HG02943 (cell line): ENCODE measurements around the gene MIS18A.
"Not testable (repeated sequence)": the region's sequence is repeated elsewhere in the genome, so short reads cannot be mapped to it uniquely, and the experiment has no call there.

Experiments used
- ATAC-seq: cut with Tn5 transposase; IDR thresholded peaks from one replicate; pipeline ENCODE4 v1.9.1; 2021; ENCODE audit warnings: mild to moderate bottlenecking, low read depth, moderate library complexity; ENCODE audit not compliant: unreplicated experiment

The MIS18A gene

GRCh38 chr21:32306021-32306780 is 27.4 kb upstream of the MIS18A start:
- no peak for ATAC-seq

GRCh38 chr21:32304998-32305397 is 26.1 kb upstream of the MIS18A start:
- ATAC-seq, result no peak

DNA sequence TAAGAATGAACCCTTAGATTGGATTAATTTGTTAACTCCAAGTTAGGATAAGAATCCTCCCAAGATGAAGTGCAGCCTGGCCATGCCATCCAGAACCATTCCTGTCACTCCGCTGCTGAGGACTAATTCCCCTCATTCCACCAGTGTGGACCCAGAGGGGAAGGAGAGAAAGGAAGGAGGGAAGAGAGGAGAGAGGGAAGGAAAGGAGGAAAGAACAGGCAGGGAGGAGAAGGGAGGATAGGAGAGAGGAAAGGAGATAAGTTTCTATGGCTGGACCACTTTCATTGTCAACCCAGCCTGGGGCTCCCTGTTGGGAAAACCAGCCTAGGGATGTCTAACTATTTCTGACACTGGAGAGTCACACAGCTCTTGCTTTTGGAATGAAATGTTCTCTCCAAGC is 24.5 kb upstream of the MIS18A start:
- no peak for ATAC-seq

- ATAC-seq, result no peak
These were observed 23.7 kb upstream of the MIS18A start for GRCh38 chr21:32302560-32302959.

GRCh38 chr21:32301596-32301995 is 22.7 kb upstream of the MIS18A start:
- no peak for ATAC-seq

- ATAC-seq, result no peak
These were observed 21.4 kb upstream of the MIS18A start for GRCh38 chr21:32300117-32300681.

DNA sequence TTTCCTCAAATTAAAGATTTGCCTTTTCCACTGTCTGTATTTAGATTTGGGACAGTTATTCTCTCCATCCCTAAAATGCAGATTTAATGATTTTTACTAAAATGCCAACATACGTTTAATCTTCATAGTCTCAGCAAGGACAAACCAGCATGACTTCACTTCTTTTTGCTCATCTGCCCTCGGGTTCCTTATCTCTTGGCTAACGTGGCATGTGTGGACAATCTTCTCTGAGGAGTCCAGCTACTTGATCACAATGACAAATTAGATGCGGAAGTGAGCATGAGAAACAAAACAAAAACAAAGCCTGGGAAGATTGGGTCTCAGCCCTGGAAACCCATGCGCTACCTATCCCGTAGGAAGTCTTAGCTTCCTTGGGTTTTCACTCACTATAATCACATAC is 20.8 kb upstream of the MIS18A start:
- ATAC-seq, result no peak

GRCh38 chr21:32298658-32299081 is 19.8 kb upstream of the MIS18A start, which contains the start of gene MRAP:
TSS of gene MRAP (plus strand) at chr21:32298855. CDS start at chr21:32298972, 117 bp downstream.
- no peak for ATAC-seq

DNA sequence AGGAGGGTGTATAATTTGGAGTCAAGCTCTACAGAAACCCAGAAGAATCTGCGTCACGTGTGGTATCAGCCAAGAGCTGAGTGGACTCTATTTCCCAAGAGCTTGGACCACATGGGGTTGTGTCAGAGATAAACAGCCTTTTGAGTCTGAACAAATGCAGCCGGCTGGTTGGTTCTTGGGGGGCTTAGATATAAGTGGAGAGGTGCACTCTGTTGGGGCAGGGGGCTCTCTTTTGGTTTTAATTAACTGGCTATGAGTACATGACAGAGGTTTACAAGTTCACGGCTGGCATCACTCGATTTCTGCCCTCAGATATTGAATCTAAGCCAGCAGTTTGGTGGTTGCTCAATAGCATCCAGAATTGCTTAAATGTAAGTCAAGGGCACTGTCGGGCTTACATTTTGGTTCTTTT is 19.3 kb upstream of the MIS18A start:
- ATAC-seq, result no peak

GRCh38 chr21:32297449-32297848 is 18.6 kb upstream of the MIS18A start:
- ATAC-seq, result no peak

DNA sequence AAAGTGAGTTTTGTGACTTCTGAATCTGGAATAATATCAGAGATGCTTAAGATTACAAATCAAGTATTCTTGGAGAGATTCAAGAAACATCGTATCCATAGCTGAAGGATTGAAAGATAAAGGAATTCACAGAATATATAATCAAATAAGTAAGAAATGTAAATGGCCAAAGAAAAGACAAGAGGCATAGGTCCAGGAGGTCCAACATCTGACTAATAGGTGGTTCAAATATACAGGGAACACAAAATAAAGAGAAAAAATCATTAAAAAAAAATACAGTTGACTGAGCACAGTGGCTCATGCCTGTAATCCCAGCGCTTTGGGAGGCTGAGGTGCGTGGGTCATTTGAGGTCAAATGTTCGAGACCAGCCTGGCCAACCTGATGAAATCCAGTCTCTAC is 6.6 kb upstream of the MIS18A start:
- ATAC-seq, result no peak

GRCh38 chr21:32282992-32283391 is 4.1 kb upstream of the MIS18A start:
- no peak for ATAC-seq

DNA sequence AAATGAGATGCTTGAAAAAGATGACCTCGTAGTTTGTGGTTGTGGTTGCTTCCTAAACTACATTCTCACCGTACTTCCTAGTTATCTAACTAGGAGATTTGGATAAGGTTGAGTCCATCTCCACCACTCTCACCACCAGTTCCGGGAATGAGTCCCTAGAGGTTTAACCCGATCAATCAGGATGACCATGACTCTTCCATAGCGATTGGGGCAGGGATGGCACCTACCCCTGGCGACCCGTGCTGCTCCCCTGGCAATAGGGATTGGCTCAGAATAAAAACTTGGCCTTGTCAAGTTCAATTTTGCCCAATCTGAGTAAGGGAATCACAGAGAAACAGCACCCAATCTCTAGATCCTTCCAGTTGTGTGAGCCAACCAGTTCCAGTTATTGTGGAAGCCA is 2.7 kb upstream of the MIS18A start:
- no peak for ATAC-seq

- ATAC-seq, result peak; percentile 31
These were observed 480 bp upstream of the MIS18A start for GRCh38 chr21:32279377-32279680.

DNA sequence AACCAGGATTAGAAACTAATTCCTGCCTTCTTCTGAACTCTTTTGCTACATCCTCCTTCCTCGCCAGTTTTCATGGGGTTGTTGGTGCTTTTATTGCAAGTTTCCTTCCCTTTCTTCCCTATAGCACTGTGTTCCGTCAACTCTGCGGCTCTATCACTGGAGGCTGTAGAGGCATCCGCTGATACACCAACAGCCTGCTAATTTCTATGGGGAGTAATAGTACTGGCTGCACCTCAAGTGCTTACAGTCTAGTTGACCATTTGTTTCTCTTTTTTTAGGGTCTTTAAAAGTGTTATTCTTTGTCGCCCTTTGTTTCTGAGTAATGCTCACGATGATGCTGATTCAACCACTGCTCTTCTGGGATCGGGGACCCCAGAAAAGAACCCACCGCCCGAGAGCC is 746 bp downstream of the MIS18A start:
- ATAC-seq, result no peak

DNA sequence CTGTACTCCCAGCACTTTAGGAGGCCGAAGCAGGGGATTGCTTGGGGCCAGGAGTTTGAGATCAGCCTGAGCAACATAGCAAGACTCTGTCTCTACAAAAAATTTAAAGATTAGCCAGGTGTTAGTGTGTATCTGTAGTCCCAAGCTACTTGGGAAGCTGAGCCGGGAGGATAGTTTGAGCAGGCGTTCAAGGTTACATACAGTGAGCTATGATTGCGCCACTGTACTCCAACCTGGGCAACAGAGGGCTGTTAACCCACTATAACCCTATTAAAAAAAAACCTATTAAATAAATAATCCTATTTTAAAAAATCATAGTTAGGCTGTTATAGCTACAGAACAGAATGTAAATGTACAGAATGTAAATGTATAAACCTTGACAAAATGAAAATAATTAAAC is 2.2 kb downstream of the MIS18A start:
- no peak for ATAC-seq

DNA sequence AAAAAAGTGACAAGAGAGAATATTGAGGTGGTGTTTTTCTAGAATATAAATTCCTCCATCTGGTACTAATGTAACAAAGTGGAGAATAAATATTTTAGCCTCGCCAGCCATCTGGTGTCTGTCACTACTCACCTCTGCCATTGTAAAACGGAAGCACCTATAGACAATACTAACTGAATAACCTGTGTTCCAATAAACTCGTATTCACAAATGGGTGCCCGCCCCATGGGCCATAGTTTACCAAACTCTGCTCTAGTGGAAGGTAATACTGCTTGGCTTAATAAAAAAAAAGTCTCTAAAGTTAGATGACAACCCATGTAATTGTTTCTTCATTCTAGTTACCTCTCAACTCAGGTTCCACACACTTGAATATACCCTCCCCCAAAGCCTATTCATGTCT is 8.1 kb downstream of the MIS18A start:
- ATAC-seq, result no peak

DNA sequence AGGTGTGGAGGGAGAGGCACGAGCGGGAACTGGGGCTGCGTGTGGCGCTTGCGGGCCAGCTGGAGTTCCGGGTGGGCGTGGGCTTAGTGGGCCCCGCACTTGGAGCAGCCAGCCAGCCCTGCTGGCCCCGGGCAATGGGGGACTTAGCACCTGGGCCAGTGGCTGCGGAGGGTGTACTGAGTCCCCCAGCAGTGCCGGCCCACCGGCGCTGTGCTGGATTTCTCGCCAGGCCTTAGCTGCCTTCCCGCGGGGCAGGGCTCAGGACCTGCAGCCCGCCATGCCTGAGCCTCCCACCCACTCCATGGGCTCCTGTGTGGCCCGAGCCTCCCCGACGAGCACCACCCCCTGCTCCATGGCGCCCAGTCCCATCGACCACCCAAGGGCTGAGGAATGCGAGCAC is 13.5 kb downstream of the MIS18A start:
- not testable (repeated sequence) for ATAC-seq

DNA sequence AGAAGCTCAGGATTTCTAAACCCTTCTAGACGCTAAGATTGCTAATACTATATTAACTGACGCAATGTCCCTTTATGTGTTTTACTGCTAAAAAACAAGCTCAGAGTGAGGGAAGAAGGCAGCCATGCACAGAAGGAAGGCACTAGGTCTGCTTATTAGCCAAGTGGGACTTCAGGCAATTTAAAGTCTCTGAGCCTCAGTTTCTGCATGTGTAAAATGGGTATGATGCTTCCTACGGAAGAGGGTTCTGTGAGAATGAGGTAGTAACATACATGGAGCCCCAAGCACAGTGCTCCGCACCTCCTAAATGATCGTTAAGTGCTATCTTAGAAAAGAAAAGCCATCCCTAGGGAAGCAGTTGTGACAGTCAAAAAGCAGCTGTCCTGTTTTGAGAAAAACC is 16.9 kb downstream of the MIS18A start:
- no peak for ATAC-seq

GRCh38 chr21:32260130-32260529 is 18.7 kb downstream of the MIS18A start:
- ATAC-seq, result no peak

- ATAC-seq, result not testable (repeated sequence)
These were observed 20.1 kb downstream of the MIS18A start for GRCh38 chr21:32258786-32259048.

GRCh38 chr21:32257962-32258785 is 20.7 kb downstream of the MIS18A start:
- no peak for ATAC-seq
